Pericardium fibroblast (primary cell): ENCODE results near the gene METTL21C. TPM values are rescaled to one million over a fixed set of nuclear protein-coding genes. Genes with fewer than 3 reads are reported as not detected.

ENCODE experiments used
- total RNA-seq: library from RNA; depleted of rRNA; stranded (reverse); fragments of >200 nt; gene quantifications from 2 replicates; pipeline ENCODE4 v1.2.3, GENCODE V29; 2015

Gene METTL21C
- 1.4 TPM in 1 of 2 replicates, not detected in the other for total RNA-seq

DNA sequence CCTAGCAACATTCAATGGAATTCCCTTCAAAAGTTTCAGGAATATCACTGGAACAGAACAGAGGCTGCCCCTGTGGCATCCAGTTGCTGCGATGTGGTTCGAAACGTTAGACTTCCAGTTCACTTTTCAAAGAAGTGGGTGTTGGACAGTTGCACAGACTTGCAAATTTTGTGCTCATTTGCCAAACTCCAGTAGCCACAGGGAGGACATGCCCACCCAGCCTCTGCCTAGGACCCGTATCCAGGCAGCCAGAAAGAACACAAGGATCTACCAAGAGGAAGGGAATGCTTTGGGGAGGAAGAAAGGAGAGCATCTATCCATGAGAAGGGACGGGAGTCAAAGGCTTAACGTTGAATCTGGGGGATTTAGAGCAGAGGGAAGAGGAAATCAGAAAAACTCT lies at the start of gene METTL21C:
TSS of gene METTL21C (minus strand) at position 108 of the 400 bp plus-strand sequence. CDS start 546 bp downstream, outside the sequence.

Other genes with a start within 250 kb of the METTL21C start
- gene TPP2, start 98.1 kb downstream of the METTL21C start, total RNA-seq, result 27.1 and 28.5 TPM in 2 replicates
- 4.2 and 5.7 TPM in 2 replicates for gene TEX30, start 78.7 kb upstream of the METTL21C start, total RNA-seq
- gene POGLUT2, start 103.9 kb upstream of the METTL21C start, total RNA-seq, result 26.6 and 40.6 TPM in 2 replicates
- 11.0 and 19.0 TPM in 2 replicates for gene BIVM, start 104.1 kb upstream of the METTL21C start, total RNA-seq
- gene ERCC5, start 151.0 kb upstream of the METTL21C start, total RNA-seq, result 33.6 and 41.7 TPM in 2 replicates